Gastrocnemius medialis (tissue), 4 donors: Measurements from ENCODE around the gene KHK. TPM values are rescaled to one million over a fixed set of nuclear protein-coding genes. Genes with fewer than 3 reads are reported as not detected.
A peak's percentile ranks its signal among the peaks of the same experiment; 100 is the strongest.

Experiments
- ATAC-seq, 2 donors: fragments of 150-250 bp; one replicate each; pipeline ENCODE4 v1.9.1; 2016
- DNase-seq, 2 donors: peaks; one replicate each; pipeline ENCODE4 v3.0.0-alpha.2; 2019
- H3K27ac ChIP-seq, 4 donors: fragments of 200-600 bp; sonication (generic); 1 replicate in 1 of 4; 2 replicates in 3 of 4; pipeline ENCODE4 v1.5.1; 2016 to 2018; ENCODE audit warnings: mild to moderate bottlenecking in 2 of 4, moderate library complexity in 1 of 4
- H3K27me3 ChIP-seq, 3 donors: fragments of 200-600 bp; sonication (generic) in 2 of 3; 1 replicate in 1 of 3; 2 replicates in 2 of 3; pipeline versions ENCODE4 v1.5.1 to v1.6.0; 2016 to 2019; ENCODE audit warnings: mild to moderate bottlenecking in 1 of 3, moderate library complexity in 1 of 3
- H3K36me3 ChIP-seq, 2 donors: fragments of 200-600 bp; sonication (generic) in 1 of 2; one replicate each; pipeline ENCODE4 v1.5.1; 2017 to 2018
- H3K4me1 ChIP-seq, 2 donors: fragments of 200-600 bp; sonication (generic) in 1 of 2; one replicate each; pipeline ENCODE4 v1.5.1; 2016 to 2017; ENCODE audit warnings: mild to moderate bottlenecking in 2 of 2
- H3K4me3 ChIP-seq, 4 donors: fragments of 200-600 bp; sonication (generic) in 3 of 4; 1 replicate in 1 of 4; 2 replicates in 3 of 4; pipeline ENCODE4 v1.5.1; 2016 to 2019; ENCODE audit warnings: mild to moderate bottlenecking in 2 of 4
- H3K9me3 ChIP-seq, 3 donors: fragments of 200-600 bp; sonication (generic) in 2 of 3; 1 replicate in 1 of 3; 2 replicates in 2 of 3; pipeline ENCODE4 v1.5.1; 2016 to 2019
- POLR2A ChIP-seq, 2 donors: fragments of 450-650 bp; IDR thresholded peaks; one replicate each; pipeline ENCODE4 v1.6.1; 2017; ENCODE audit warnings: antibody characterized with exemption in 2 of 2, mild to moderate bottlenecking in 2 of 2, moderate library complexity in 2 of 2
- in situ Hi-C, 4 donors: fragments of 200-750 bp; cut with MboI; loops; one replicate each; pipeline versions ENCODE4 v1.15.0 to v1.8.0; 2017; ENCODE audit warnings: low sequenced_read_pairs in 4 of 4
- intact Hi-C: fragments of 100-400 bp; cut with DNase I; formaldehyde crosslinking; loops from one replicate; pipeline ENCODE4 v1.15.1; 2023; ENCODE audit warnings: low total_unique reads
- total RNA-seq, 4 donors: library from RNA; depleted of rRNA; stranded (reverse); fragments of >200 nt; gene quantifications; one replicate each; pipeline versions ENCODE4 v1.1.0 to v1.2.3, GENCODE V29; 2016
- TF ChIP-seq, protein P1 (sequence below), 5 experiments: fragments of 450-650 bp in 3 of 5; fragments of 200-600 bp in 2 of 5; sonication (generic) in 2 of 5; IDR thresholded peaks in 4 of 5; conservative IDR thresholded peaks in 1 of 5; 1 replicate in 4 of 5; 2 replicates in 1 of 5; pipeline ENCODE4 v1.5.1; 2016 to 2019; ENCODE audit warnings: antibody characterized with exemption in 5 of 5, mild to moderate bottlenecking in 3 of 5, moderate library complexity in 3 of 5

KHK gene
- total RNA-seq, 4 donors from 2014 or later = 0.91 to 5.4 (median 1.3) TPM; not detected in 1

DNA sequence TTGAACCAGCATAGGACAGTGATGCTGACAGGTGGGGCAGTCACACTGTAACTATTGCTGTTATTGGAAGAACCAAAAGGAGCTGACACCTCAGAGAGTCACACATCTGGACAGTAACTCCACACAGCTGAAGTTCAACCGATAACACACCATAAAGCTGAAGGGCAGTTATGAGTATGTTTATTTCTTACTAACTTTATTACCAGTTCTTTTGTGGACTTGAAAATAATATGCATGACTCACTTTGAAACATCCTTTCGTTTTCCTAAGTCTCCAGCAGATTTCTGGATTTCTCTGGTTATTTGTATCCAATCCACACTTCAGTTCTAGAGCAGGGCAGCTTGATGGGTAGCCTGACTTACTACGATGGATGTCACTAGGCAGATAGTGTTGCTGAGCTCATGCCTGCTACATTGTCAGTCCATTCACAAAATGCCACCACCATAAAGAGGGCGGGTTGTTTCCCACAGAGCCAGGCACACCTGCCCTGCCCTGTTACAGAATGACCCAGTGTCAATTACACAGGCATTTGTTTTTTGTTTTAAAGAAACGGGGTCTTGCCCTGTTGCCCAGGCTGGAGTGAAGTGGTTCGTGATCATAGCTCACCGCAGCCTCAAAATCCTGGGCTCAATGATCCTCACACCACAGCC is 43.5 kb upstream of the KHK start:
- Histone ChIP-seq H3K4me3 (no peak overlapping the region), H3K27ac (no peak overlapping the region), H3K4me1 (peaks cover 10 to 12% of the 10 kb centered on the region in 2 donors), H3K9me3 (no peaks in the 10 kb centered on the region), H3K36me3 (peaks cover 0 to 34% of the 10 kb centered on the region in 2 donors), H3K27me3 (no peaks in the 10 kb centered on the region)
- intact Hi-C loops = no loop called here
- TF ChIP-seq POLR2A (IDR thresholded peaks at IDR 0.05) = no peak
- TF ChIP-seq, protein P1, sequence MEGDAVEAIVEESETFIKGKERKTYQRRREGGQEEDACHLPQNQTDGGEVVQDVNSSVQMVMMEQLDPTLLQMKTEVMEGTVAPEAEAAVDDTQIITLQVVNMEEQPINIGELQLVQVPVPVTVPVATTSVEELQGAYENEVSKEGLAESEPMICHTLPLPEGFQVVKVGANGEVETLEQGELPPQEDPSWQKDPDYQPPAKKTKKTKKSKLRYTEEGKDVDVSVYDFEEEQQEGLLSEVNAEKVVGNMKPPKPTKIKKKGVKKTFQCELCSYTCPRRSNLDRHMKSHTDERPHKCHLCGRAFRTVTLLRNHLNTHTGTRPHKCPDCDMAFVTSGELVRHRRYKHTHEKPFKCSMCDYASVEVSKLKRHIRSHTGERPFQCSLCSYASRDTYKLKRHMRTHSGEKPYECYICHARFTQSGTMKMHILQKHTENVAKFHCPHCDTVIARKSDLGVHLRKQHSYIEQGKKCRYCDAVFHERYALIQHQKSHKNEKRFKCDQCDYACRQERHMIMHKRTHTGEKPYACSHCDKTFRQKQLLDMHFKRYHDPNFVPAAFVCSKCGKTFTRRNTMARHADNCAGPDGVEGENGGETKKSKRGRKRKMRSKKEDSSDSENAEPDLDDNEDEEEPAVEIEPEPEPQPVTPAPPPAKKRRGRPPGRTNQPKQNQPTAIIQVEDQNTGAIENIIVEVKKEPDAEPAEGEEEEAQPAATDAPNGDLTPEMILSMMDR (IDR thresholded peaks at IDR 0.05 in 4 of 5, conservative IDR thresholded peaks at IDR 0.05 in 1 of 5) = no peak
- in situ Hi-C loops = no loop called here
- DNase-seq = no peak
- no peak for ATAC-seq

DNA sequence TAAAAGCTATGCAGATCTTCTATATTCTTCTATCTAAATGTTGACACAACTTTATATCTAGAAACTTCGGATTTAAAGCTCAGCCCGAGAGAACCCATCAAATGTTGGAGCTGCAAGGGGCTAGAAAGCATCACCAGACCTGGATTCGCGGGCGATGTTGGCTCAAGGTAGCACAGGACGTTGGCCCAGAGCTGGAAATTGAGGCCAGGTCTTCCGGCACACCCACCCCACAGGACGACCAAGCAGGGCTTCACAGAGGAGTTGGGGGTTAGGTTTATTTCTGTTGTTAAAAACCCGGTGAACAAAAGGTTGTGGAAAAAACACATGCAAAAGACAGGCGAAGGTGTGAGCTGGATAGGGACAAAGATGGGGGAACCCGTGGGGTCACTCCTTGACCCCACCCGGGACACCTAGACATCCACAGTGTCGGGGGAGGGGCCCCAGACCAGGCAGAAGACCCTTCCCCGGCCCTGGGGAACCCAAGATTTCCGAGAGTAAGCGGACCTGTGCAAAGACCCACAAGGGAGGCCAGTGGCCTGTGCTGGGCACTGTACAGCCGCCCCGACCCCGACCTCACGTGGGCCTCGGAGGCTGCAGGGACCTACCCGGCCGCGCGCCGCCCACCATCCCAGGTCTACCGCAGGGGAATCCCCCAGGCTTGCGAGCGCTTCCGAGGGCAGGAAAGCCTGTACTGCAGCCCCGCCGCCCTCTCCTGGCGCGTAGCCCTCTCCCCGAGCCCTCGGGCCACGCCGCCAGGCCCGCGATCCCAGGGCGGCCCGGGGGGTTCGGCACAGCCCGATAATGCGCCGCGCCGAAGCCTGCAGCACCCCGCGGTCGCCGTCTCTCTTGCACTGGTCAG is 36.9 kb upstream of the KHK start:
- peak overlapping the region; percentile 93 to 96 (median 93) for H3K27ac ChIP-seq
- H3K27me3 ChIP-seq = no peaks in the 10 kb centered on the region
- TF ChIP-seq POLR2A (IDR thresholded peaks at IDR 0.05) = no peak
- TF ChIP-seq, protein P1 (IDR thresholded peaks at IDR 0.05 in 4 of 5, conservative IDR thresholded peaks at IDR 0.05 in 1 of 5) = no peak
- peak overlapping the region; percentile 78 to 92 (median 84) for H3K4me3 ChIP-seq
- DNase-seq (no peak), ATAC-seq (no peak)
- in situ Hi-C loops = no loop called here
- H3K4me1 ChIP-seq = peaks cover 11 to 13% of the 10 kb centered on the region in 2 donors
- no peaks in the 10 kb centered on the region for H3K9me3 ChIP-seq
- peaks cover 0 to 9% of the 10 kb centered on the region in 2 donors for H3K36me3 ChIP-seq
- intact Hi-C loops = loop anchor here (1.0 kb wide), 2 partner anchors 16 to 37 kb away; partner anchors contain the start of gene KHK

DNA sequence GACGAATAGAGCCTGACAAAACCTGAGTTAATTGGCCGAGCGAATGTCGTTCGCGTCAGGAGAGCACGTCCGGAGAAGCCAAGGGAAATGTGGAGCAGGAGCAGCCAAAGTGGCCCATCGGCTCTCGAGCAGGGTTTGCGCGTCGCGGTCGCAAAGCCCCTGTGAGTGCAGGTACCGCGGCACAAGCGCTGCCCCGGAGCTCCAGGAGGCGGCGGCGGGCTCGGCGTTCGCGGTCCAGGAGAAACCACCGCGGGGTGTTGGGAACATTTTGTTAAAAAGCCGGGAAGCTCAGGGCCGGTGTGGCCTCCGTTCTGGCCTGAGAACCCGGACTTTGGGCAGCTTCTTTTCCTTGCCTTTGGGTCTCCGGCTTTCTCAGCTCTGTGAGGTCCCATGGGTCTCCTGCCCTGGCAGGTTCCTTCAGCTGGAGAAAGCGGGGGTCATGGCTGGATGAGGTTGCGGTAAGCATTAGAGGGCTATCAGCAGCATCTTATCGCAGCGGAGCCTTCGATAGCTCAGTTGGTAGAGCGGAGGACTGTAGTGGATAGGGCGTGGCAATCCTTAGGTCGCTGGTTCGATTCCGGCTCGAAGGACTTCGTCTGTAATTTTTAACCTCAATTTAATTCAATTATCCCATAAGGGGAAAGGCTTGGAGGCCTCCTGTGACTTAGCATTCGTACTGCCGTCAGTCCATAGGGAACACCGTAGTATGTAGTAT is 36.1 kb upstream of the KHK start:
- intact Hi-C loops (loop anchor here (1.0 kb wide), 2 partner anchors 17 to 36 kb away; partner anchors contain the start of gene KHK), in situ Hi-C loops (no loop called here)
- H3K9me3 ChIP-seq = no peaks in the 10 kb centered on the region
- ATAC-seq (peak; percentile 80 to 83), DNase-seq (peak; percentile 81 to 91)
- H3K27ac ChIP-seq = peak overlapping the region; percentile 93 to 96 (median 93)
- no peaks in the 10 kb centered on the region for H3K27me3 ChIP-seq
- TF ChIP-seq, protein P1 (IDR thresholded peaks at IDR 0.05 in 4 of 5, conservative IDR thresholded peaks at IDR 0.05 in 1 of 5) = peak; percentile 61 to 73 (median 67)
- peak in 1 of 2 donors; percentile 9 for TF ChIP-seq POLR2A (IDR thresholded peaks at IDR 0.05)
- H3K4me1 ChIP-seq = peaks cover 11 to 13% of the 10 kb centered on the region in 2 donors
- H3K4me3 ChIP-seq = peak overlapping the region; percentile 78 to 92 (median 84)
- H3K36me3 ChIP-seq = peaks cover 0 to 17% of the 10 kb centered on the region in 2 donors

DNA sequence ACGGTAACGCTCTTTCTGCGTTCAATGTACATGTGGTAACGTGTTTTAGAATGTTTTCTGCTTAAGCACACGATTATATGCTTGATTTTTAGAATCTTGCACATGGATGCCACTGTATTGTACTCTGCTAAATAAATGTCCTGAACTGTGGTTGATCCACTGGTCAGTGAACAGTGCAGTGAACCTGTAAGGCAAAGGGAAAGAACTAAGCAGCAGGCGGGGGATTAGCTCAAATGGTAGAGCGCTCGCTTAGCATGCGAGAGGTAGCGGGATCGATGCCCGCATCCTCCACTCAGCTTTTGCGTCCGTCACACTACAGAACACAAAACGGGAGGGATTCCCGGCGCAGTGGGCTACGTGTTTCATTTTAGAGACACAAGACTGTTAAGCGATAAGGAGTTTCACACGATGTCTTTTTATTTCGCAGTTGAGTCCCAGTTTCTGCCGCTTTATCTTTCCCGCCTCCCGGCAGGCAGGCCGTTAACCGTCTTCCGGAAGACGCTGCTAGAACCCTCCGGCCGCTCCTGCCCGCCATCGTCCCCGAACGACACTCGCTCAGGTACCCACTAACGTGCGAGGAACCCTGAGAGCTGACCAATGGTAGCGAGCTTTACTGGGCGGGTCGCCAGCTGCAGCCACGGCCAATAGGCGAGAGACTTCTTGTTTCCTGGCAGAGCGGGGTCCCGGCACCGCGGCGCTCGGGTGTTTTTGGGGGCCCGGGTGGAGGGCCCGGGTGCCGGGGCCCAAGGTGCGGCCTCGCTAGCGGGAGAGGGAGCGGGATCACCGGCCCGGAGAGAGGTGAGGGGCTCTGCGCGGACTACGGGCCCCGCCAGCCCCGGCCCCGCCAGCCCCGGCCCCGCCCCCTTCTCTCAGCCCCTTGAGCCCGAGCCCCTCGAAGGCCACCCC is 35.3 kb upstream of the KHK start, which contains the start of gene AGBL5:
Gene AGBL5, plus strand, starts transcription at position 673 of the 906 bp plus-strand sequence. CDS start 1,291 bp downstream, outside the sequence.
- peaks cover 0 to 25% of the 10 kb centered on the region in 2 donors for H3K36me3 ChIP-seq
- intact Hi-C loops = loop anchor here (1.0 kb wide), 2 partner anchors 18 to 35 kb away; partner anchors contain the start of gene KHK
- in situ Hi-C loops = no loop called here
- peaks cover 11 to 13% of the 10 kb centered on the region in 2 donors for H3K4me1 ChIP-seq
- peak; percentile 69 to 72 for TF ChIP-seq POLR2A (IDR thresholded peaks at IDR 0.05)
- TF ChIP-seq, protein P1 (IDR thresholded peaks at IDR 0.05 in 4 of 5, conservative IDR thresholded peaks at IDR 0.05 in 1 of 5) = no peak
- peak within 1 kb of the TSS; percentile 93 to 96 (median 93) for H3K27ac ChIP-seq
- ATAC-seq (peak; percentile 76 to 79), DNase-seq (peak; percentile 94 to 96)
- no peaks in the 10 kb centered on the region for H3K9me3 ChIP-seq
- H3K4me3 ChIP-seq = peak within 1 kb of the TSS; percentile 78 to 92 (median 84)
- no peaks in the 10 kb centered on the region for H3K27me3 ChIP-seq
